ENCODE results near the gene VASP.

The VASP gene

DNA sequence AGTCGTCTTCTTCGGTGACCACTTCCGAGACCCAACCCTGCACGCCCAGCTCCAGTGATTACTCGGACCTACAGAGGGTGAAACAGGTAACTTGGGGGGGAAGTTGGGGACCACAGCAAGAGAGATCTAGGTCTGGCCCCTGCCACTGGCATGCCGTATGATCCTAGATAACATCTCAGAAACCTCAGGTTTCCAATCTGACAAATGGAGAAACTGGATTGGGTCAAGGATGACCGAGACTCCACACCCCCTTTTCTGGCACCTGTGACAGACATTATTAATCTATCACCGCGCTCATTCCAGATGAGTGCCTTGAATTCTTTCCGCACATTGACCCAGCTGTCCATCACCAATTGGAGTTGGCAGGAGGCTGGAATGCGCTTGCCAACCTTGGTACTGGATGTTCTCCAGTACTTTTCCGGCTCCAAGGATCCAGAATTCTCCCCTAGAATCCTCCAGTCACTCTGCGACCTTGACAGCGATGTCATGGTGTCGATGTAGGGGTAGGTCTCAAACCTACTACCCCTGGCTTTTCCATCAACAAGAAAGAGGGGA lies 17.4 kb downstream of the VASP start:
- H3K4me3 ChIP-seq (ENCODE audit: control insufficient read depth, low read depth, low read length), result no peak overlapping the region
- TF ChIP-seq CTCF (IDR thresholded peaks at IDR 0.05; ENCODE audit: control insufficient read depth, insufficient read depth, low read depth, low read length, missing control alignments), result no peak
- no peak for DNase-seq (ENCODE audit: low read depth)

DNA sequence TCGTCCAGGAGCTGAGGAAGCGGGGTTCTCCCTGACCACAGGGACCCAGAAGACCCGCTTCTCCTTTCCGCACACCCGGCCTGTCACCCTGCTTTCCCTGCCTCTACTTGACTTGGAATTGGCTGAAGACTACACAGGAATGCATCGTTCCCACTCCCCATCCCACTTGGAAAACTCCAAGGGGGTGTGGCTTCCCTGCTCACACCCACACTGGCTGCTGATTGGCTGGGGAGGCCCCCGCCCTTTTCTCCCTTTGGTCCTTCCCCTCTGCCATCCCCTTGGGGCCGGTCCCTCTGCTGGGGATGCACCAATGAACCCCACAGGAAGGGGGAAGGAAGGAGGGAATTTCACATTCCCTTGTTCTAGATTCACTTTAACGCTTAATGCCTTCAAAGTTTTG lies 18.9 kb downstream of the VASP start:
- TF ChIP-seq CTCF (IDR thresholded peaks at IDR 0.05; ENCODE audit: control insufficient read depth, insufficient read depth, low read depth, low read length, missing control alignments), result no peak
- DNase-seq (ENCODE audit: low read depth), result no peak
- no peak overlapping the region for H3K4me3 ChIP-seq (ENCODE audit: control insufficient read depth, low read depth, low read length)

DNA sequence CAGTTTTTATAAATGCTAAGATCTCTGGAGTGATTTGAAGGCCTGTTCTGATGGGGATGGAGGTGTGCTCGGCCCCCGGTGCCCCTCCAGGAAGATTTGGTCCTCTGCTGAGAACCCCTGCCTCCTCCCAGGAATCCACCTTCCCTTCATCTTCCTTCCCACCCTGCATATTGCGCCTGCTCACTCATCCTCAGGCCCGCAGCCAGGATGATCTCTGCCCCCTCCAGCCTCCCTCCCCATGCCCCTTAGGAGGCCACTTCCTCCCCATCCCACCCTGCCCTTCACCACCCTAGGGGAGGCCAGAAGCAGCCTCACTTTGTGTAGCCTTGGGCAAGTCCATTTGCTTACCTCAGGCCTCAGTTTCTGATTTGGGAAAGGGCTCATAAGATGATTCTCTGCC lies 19.7 kb downstream of the VASP start:
- H3K4me3 ChIP-seq (ENCODE audit: control insufficient read depth, low read depth, low read length), result no peak overlapping the region
- no peak for TF ChIP-seq CTCF (IDR thresholded peaks at IDR 0.05; ENCODE audit: control insufficient read depth, insufficient read depth, low read depth, low read length, missing control alignments)
- DNase-seq (ENCODE audit: low read depth), result no peak

- H3K4me3 ChIP-seq (ENCODE audit: control insufficient read depth, low read depth, low read length), result no peak overlapping the region
- no peak for DNase-seq (ENCODE audit: low read depth)
Observed at GRCh38 chr19:45527731-45528130, 20.5 kb downstream of the VASP start.

DNA sequence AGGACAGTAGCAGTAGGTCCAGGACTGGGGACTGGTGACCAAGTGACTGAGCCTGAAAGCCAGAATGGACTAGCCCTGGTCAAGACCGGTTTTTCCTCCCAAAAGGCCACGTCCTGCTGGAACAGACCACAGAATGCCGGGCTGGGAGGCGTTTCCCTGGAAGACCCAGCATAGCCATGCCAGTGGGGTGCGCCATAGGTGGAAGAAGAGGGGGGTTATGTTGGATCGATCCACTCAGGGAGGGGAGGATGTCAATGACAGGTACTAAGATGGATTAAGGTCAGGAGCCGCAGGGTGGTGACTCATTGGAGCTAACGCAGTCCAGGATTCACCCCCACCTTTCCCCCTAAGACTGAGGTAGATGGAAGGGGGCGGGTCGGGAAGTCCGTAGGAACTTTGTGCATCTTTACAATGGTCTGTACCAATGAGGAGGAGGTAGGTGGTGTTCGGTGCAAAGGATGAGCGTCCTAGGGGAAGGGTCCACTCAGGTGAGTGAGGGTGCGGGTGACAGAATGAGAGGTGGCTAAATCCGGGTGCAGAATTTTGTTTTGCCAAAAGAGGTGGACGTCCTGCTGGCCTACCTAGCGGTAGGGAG lies 21.0 kb downstream of the VASP start:
- no peak for TF ChIP-seq CTCF (IDR thresholded peaks at IDR 0.05; ENCODE audit: control insufficient read depth, insufficient read depth, low read depth, low read length, missing control alignments)
- no peak overlapping the region for H3K4me3 ChIP-seq (ENCODE audit: control insufficient read depth, low read depth, low read length)
- no peak for DNase-seq (ENCODE audit: low read depth)

More at GRCh38 chr19:45527731-45528130, 20.5 kb downstream of the VASP start:
- TF ChIP-seq CTCF (IDR thresholded peaks at IDR 0.05; ENCODE audit: control insufficient read depth, insufficient read depth, low read depth, low read length, missing control alignments), result no peak

- no peak for TF ChIP-seq CTCF (IDR thresholded peaks at IDR 0.05; ENCODE audit: control insufficient read depth, insufficient read depth, low read depth, low read length, missing control alignments)
- DNase-seq (ENCODE audit: low read depth), result no peak
- H3K4me3 ChIP-seq (ENCODE audit: control insufficient read depth, low read depth, low read length), result no peak overlapping the region
Observed at GRCh38 chr19:45528744-45529419, 21.6 kb downstream of the VASP start.

Data from AG09309 (cell line).